HG02943 (cell line): ENCODE data around the gene SYP.

Source experiments
- ATAC-seq: cut with Tn5 transposase; IDR thresholded peaks from one replicate; pipeline ENCODE4 v1.9.1; 2021; ENCODE audit warnings: mild to moderate bottlenecking, low read depth, moderate library complexity; ENCODE audit not compliant: unreplicated experiment

Gene SYP

DNA sequence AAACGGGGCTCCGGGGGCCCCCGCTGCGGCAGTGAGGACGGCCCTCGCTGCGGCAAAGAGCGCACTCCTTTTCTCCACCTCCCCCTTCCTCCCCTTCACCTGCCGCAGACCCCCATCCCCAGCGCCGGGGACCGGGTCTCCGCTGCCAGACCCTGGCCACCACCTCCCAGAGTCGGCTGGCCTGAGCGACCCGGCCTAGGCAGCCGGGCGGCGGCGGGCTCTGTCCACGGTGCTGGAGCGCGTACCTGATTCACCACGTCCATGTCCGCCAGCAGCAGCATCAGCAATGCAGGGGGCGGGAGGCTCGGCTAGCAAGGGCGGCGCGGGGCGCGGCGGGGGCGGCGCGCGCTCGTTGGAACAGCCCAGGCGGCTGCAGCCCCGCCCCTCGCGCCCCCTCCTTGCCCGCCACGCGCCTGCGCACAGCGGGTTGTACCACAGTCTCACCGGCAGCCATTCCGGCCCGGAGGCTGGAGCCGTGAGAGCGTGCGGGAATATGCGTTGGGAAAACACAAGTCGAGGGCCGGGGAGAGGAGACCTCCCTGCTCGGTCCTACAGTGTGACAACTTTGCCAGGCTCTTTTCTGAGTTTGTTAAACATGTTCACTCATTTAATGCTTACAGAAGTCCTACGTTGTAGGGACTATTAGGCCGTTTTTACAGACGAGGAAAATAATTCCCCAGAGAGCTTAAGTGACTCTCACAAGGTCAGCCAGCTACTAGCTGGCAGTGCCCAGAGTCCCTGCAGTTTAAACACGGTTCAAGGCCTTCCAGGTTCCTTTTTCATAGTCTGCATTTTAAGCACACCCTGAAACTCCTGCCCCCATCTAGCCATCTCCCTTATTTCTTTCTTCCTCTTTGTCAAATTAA is at the start of gene SYP:
TSS of gene SYP (minus strand) at position 288 of the 866 bp plus-strand sequence. CDS start at position 281, 7 bp downstream.
- ATAC-seq: peak; percentile 77

DNA sequence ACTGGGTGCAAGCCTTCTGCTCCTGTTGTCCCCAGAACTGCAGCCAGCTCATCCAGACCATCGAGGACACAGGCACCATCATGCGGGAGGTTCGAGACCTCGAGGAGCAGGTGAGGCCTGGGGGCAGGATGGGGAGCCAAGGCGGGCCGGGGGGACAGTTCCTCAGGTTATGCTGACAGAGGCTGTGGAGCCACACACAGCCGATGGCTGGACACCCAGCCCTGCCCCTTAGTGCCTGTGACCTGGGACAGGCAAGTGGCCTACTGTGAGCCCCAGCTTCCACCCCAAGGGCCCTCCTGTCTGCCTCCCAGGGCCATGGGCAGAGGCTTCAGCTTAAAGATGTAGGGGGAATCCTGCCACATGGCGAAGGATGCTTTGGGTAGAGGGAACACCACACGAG is 49.6 kb upstream of the SYP start:
- ATAC-seq: no peak

DNA sequence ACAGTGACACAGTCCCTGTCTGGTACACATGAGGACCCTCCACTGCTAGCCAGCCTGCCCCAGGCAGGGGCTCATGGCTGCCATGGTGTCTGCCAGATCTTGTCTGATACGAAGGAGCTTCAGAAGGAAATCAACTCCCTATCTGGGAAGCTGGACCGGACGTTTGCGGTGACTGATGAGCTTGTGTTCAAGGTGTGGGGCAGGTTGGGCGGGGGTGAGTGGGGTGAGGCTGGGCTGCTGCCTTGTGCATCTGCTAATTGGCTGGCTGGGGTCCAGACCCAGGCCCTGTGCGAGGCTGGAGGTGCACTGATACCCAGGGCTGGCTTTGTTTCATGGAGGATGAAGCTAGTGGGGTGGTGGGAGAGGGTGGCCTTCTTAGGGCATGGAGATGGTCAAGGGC is 49.1 kb upstream of the SYP start:
- no peak for ATAC-seq

DNA sequence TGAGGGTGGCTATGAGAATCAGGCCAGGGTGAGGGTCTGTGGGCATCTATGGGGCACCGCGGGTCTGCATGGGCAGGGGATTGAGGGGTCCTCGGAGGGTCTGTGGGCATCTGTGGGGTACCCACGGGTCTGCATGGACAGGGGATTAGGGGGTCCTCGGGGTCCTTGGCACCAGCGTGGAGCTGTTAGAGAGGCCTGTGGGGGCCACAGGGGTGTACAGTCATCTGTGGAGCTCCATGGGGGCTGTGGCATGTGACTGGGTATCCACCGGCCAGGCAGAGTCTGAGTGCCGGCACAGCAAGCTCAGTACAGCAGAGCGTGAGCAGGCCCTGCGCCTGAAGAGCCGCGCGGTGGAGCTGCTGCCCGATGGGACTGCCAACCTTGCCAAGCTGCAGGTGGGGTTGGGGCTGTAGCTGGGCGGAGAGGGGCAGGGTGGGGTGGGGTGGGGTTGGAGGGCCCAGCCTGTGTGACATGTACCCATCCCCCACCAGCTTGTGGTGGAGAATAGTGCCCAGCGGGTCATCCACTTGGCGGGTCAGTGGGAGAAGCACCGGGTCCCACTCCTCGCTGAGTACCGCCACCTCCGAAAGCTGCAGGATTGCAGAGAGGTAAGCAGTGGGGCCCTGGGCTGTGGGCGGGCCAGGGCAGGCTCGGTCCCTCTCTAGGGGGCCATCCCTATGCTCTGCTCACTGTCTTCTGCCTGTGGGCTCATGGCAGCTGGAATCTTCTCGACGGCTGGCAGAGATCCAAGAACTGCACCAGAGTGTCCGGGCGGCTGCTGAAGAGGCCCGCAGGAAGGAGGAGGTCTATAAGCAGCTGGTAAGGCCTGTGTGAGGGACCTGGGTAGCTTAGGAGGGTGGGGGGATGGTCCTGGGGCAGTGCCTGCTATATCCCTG is 48.2 kb upstream of the SYP start:
- no peak for ATAC-seq

DNA sequence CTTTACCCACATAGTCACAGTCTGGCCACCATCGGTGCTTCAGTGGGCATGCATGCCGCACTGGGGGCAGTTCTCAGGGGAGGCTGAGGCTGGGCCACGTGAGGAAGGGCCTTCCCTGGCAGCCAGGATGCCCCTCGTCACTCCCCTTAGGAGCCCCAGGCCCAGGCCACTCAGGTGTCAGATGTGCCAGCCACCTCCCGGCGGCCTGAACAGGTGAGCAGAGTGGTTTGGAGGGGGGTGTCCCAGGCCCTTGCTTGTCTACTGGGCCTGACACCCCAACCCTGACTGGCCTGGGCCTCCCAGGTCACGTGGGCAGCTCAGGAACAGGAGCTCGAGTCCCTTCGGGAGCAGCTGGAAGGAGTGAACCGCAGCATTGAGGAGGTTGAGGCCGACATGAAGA is 47.4 kb upstream of the SYP start:
- no peak for ATAC-seq

DNA sequence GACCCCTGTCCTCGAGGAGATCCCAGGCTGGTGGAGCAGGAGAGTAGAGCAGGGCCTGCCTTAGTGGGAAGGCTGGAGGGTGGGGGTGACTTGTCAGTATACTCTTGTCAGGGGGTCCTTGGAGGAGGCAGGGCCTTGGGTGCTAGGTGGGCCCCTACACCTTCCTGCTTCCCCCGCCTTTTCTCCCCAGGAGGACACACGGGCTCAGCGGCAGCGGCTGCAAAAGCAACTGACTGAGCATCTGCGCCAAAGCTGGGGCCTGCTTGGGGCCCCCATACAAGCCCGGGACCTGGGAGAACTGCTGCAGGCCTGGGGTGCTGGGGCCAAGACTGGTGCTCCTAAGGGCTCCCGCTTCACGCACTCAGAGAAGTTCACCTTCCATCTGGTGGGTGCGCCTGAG is 46.5 kb upstream of the SYP start:
- ATAC-seq: no peak

DNA sequence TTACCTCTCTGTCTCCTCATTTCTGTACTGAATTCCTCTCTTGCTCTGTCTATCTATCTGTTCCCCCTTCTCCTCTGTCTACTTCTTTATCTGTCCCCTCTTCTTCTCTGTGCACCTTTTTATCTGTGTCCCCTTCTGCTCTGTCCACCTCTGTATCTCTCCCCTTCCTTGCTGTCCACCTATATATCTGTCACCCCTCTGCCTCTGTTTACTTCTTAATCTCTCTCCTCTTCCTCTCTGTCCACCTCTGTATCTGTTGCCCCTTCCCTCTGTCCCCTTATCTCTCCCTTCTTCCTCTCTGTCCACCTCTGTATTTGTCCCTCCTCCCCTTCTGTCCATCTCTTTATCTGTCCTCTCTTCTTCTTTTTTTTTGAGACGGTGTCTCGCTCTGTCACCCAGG is 44.2 kb upstream of the SYP start:
- ATAC-seq: no peak

DNA sequence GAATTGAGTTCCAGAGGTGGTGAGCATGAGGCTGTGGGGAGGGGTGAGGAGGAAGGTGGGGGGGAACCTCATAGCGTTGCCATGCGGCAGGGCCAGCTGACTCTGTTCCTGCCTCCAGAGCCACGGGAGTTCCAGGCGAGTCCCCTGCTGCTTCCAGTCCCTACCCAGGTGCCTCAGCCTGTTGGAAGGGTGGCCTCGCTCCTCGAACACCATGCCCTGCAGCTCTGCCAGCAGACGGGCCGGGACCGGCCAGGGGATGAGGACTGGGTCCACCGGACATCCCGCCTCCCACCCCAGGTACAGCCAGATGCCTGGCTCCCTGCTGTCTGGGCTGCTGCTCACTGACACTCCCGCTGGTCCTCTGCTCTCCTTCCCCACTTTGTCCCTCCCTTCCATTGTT is 43.2 kb upstream of the SYP start:
- no peak for ATAC-seq

DNA sequence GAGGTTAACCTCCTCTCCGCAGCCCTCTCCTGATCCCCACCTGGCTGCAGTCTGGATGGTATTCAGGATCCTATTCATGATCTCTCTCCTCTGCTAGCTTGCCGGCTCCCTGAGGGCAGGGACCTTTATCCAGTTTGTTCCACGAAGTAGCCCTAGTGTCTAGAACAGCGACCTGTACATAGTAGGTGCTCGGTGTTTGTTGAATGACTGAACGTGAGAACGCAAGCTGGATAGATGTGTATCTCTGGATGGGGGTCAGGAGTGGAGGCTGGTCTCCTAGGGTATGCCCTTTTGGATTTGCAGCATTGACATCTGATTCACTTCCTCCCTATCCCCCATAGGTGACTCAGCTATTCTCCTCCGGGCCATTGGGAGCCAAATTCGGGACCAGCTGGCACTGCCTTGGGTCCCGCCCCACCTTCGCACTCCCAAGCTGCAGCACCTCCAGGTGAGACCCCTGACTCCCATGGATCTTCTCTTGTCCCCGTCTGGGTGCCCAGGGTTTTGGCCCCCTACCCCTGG is 42.6 kb upstream of the SYP start:
- ATAC-seq: no peak

DNA sequence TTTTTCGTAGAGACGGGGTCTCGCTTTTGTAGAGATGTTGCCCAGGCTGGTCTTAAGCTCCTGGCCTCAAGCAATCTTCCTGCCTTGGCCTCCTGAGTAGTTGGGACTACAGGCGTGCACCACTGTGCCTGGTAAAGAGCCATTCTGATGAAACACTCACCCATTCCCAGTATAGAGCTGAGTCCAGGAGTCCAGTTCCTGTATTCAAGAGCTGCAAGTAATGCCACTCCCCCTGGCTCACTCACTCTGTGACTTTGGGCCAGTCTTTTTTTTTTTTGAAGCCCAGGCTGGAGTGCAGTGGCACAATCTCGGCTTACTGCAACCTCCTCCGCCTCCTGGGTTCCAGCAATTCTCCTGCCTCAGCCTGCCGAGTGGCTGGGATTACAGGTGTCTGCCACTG is 38.7 kb upstream of the SYP start:
- no peak for ATAC-seq

DNA sequence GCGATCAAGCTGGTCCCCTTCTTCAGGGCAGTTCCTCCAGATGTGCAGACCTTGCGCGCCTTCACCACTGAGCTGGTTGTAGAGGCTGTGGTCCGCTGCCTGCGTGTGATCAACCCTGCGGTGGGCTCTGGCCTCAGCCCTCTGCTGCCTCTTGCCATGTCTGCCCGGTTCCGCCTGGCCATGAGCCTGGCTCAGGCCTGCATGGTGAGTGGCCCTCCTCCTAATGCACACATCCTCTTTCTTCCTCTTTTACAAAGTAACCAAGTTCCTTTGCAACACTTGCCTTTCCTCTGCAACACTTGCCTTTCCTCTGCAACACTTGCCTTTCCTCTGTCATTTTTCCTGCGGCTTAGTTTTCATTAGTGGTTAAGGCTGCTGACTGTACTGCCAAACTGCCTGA is 37.1 kb upstream of the SYP start:
- no peak for ATAC-seq

DNA sequence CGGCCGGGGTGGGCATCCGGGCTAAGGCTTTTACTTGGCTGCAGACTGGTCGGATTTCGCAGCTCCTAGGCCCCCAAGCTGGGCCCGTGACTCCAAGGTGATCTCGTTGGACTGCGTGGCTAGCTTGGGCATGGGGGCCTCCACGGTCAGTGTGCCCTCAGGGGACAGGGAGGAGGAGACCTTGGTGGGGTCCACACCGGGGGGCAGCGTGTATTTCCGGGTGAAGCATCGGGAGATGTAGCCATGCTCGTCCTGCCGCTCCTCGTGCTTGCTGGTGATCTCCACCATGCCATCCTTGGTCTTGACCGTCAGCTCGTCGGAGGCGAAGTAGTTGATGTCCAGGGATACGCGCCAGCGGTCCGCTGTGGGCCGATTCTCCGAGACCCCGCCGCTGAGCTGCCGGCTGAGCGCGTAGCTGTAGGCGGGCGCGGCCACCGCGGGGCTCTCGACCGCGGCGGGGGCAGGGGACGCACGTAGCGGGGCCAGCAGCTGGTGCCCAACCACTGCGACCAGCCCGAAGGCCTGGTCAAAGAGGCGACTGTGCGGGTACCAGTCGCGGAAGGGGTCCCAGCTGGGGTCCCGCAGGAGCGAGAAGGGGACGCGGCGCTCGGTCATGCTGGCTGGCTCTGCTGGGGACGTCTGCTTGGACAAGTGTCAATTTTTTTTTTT is 34.0 kb upstream of the SYP start:
- no peak for ATAC-seq

DNA sequence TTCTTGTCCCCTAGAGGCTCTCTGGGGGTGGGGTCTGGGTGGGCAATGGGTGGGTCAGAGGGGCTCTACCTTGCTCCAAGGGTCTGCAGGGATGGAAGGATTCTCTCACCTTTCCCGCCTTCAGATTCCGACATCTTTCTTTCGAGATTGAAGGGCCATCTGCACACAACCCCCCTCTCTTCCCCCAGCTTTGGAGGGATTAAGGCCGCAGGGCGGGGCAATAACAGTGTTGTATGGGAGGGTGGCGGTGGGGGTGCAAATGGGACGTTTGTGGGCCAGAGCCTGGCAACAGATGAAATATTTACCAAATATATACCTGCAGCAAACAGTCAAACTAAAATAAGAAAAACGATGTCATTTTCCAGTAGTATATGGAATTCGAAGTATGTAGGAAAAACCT is 33.2 kb upstream of the SYP start, which contains the start of gene CACNA1F:
TSS of gene CACNA1F (minus strand) at position 165 of the 400 bp plus-strand sequence. CDS start at position 134, 31 bp downstream.
- ATAC-seq: no peak

DNA sequence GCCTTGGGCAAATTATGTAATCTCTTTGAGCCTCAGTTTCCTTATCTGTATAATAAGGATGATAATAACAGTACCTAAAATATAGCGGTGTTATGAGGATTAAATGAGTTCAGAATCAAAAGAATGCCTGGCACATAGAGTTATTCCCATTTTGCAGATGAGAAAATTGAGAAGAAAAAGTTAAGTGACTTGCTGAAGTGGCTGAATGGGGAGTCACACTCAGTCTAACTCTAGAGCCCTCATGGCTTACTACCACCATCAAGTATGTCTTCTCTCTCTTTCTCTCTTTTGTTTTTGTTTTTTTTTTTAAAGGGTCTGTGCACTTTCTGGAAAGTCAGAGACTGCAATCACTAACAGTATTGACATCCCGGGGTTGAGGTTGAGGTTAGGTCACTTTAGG is 32.5 kb upstream of the SYP start:
- no peak for ATAC-seq

DNA sequence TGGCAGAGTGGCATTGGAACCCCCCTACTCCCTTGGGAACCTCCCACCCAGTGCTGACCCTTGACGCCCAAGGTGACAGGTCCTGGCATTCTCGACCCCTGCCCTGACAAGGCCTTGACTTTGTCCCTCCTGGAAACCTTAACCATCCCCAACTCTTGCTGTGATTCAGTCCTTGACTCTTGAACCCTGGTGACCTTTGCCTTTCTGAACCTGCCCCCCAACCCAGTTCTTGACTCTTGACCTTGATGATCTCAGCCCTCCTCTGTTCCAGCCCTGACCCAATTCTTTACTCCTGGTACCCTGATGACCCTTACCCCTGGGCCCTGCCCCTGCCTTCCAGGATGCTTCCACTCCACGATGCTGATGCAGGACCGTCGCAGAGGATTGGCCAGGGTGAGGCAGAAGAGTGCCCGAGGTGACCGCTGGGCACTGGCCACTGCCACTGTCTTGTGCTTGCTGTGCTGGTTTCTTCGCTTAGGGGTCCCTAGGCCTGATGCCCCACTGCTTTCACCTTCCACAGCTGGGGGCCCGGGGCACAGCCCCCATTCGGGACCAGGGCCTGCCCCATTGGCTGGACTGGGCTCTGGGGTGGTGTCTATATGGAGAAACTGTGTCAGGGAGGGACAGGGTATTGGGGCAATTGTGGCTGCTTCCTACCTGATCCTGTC is 31.5 kb upstream of the SYP start:
- ATAC-seq: no peak

DNA sequence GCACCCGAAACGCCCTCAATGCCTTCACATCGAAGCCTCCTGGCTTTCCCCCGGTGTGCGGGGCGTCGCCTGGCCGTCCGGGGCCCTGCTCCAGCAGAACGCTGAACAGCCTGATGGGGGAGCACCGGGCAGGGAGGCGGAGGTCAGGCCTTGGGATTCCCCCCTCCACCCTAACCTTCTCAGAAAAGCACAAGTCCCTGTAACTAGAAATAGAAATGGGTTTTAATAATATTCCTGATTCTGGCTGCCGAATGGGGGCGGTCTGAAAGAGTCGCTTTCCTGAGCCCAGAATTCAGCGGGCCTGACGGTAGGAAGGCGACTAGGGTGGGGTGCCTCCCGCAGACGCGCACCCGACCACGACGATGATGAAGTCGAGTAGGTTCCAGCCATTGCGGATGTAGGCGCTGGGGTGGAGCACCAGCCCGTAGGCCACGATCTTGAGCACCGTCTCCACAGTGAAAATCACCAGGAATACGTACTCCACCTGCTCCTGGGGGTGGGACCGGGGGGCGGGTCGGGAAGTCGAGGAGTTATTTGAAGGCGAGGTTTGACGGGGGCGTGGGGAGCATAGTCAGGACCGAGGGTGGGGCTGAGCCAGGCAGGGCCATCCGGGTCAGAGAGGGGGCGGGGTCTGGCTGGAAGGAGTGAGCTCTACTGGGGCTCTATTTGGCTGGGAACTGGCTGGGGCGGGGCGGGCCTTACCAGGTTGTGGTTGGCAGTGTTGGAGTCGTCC is 30.7 kb upstream of the SYP start:
- peak; percentile 57 for ATAC-seq

DNA sequence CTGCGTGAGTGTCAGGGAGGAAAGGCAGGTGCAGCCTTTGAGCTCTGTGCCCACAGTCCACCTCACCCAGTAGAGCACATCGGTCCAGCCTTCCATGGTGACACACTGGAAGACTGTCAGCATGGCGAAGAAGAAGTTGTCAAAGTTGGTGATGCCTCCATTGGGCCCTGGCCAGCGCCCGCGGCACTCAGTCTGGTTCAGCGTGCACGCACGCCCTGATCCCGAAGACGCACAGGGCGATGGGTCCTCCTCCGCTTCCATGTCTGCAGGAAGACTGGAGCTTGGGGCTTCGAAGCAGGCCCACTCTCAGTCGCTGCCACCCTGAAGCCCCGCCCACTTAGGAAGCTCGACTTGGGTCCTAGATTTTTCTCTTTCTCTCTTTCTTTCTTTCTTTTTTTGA is 28.2 kb upstream of the SYP start:
- ATAC-seq: no peak

DNA sequence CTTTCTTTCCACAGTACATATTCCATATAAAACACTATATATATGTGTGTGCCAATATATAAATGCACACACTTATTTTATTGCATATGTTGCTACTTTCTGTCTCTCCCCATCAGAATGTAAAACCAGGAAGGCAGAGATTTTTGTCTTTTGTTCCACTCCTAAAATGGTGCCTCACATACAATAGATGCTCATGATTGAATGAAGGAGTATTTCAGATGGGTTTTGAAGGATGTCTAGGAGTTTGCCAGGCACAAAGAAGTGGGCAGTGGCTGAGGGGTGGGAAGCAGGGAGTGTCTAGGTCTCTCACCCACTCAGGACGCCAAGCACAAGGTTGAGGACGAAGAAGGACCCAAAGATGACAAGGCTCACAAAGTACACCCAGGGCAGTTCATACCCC is 27.7 kb upstream of the SYP start:
- ATAC-seq: no peak

DNA sequence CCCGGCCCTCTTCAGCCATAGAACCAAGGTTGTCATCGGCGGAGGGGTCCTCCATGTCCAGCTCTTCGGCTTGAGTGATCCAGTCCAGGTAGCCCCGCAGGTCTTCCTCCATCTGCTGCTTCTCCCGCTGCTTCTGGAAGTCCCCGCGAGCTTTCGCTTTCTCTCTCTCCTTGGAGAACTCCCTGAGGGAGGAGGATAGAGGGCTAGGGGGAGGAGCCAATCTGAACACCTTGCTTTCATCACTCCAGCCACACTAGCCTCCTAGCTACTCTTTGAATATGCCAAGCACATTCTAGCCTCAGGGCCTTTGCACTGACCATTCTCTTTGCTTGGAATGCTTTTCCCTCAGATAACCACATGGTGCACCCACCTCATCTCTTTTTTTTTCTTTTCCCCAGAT is 27.0 kb upstream of the SYP start:
- ATAC-seq: no peak

DNA sequence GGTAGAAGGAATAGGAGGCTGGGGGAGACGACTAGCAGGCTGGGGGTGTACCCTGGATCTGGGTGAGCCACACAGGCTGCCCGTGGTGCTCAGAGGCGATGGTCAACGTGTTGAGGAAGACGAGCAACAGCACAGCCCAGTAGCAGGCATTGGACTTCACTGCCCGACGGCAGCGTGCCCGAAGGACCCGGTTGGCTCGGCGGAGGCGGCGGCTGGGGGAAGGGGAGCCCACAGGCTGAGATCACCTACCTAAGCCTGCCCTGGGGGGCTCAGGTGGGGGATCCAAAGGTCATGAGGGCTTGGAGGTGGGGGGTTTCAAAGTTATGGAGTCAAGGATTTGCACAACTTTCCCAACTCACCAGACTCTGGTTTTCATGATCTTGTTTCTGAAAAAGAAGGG is 25.9 kb upstream of the SYP start:
- ATAC-seq: no peak
